HEK293 (cell line): ENCODE data around the gene LRCH4.

Source experiments
- BCL6B ChIP-seq: fragments of 450-650 bp; formaldehyde crosslinking; IDR thresholded peaks from 2 replicates; pipeline ENCODE4 v1.5.1; 2017; ENCODE audit warnings: missing biosample characterization, missing genetic modification characterization
- GLI2 ChIP-seq: fragments of 450-650 bp; formaldehyde crosslinking; IDR thresholded peaks from 2 replicates; pipeline ENCODE4; 2017; ENCODE audit warnings: missing biosample characterization, missing genetic modification characterization, low read depth, borderline replicate concordance
- GLIS1 ChIP-seq: fragments of 450-650 bp; formaldehyde crosslinking; IDR thresholded peaks from 2 replicates; pipeline ENCODE4 v1.5.1; 2016; ENCODE audit warnings: missing biosample characterization, missing genetic modification characterization
- GLIS2 ChIP-seq: fragments of 450-650 bp; formaldehyde crosslinking; IDR thresholded peaks from 2 replicates; pipeline ENCODE4 v1.5.1; 2016; ENCODE audit warnings: missing biosample characterization, missing genetic modification characterization
- KLF7 ChIP-seq: fragments of 450-650 bp; formaldehyde crosslinking; IDR thresholded peaks from 2 replicates; pipeline ENCODE4 v1.5.1; 2016; ENCODE audit warnings: missing biosample characterization, missing genetic modification characterization, borderline replicate concordance
- PRDM1 ChIP-seq: fragments of 450-650 bp; formaldehyde crosslinking; IDR thresholded peaks from 2 replicates; pipeline ENCODE4; 2016; ENCODE audit warnings: missing biosample characterization, missing genetic modification characterization
- PRDM10 ChIP-seq: fragments of 450-650 bp; formaldehyde crosslinking; IDR thresholded peaks from 2 replicates; pipeline ENCODE4 v1.5.1; 2016; ENCODE audit warnings: missing biosample characterization, missing genetic modification characterization
- SP2 ChIP-seq: fragments of 450-650 bp; formaldehyde crosslinking; IDR thresholded peaks from 2 replicates; pipeline ENCODE4 v1.5.1; 2016; ENCODE audit warnings: missing biosample characterization, missing genetic modification characterization
- ZBTB10 ChIP-seq: fragments of 450-650 bp; formaldehyde crosslinking; IDR thresholded peaks from 2 replicates; pipeline ENCODE4 v1.5.1; 2016; ENCODE audit warnings: missing biosample characterization, missing genetic modification characterization
- ZBTB6 ChIP-seq: fragments of 450-650 bp; formaldehyde crosslinking; IDR thresholded peaks from 2 replicates; pipeline ENCODE4 v1.5.1; 2017; ENCODE audit warnings: missing biosample characterization, missing genetic modification characterization
- ZBTB7A ChIP-seq: fragments of 450-650 bp; formaldehyde crosslinking; IDR thresholded peaks from 2 replicates; pipeline ENCODE4 v1.5.1; 2016; ENCODE audit warnings: low read depth, missing biosample characterization, missing genetic modification characterization
- ZNF23 ChIP-seq: fragments of 450-650 bp; formaldehyde crosslinking; IDR thresholded peaks from 2 replicates; pipeline ENCODE4 v1.5.1; 2016; ENCODE audit warnings: missing biosample characterization, missing genetic modification characterization, borderline replicate concordance
- ZNF335 ChIP-seq: fragments of 450-650 bp; formaldehyde crosslinking; conservative IDR thresholded peaks from 2 replicates; pipeline ENCODE4 v1.5.1; 2016; ENCODE audit warnings: missing biosample characterization, missing genetic modification characterization
- ZNF341 ChIP-seq: fragments of 450-650 bp; formaldehyde crosslinking; IDR thresholded peaks from 2 replicates; pipeline ENCODE4; 2016; ENCODE audit warnings: low read depth, missing biosample characterization, missing genetic modification characterization
- ZNF449 ChIP-seq: fragments of 450-650 bp; formaldehyde crosslinking; IDR thresholded peaks from 2 replicates; pipeline ENCODE4 v1.5.1; 2017; ENCODE audit warnings: missing biosample characterization, mild to moderate bottlenecking, missing genetic modification characterization, moderate library complexity
- ZNF549 ChIP-seq: fragments of 450-650 bp; IDR thresholded peaks from 2 replicates; pipeline ENCODE4 v1.5.1; 2018; ENCODE audit warnings: missing biosample characterization, missing genetic modification characterization, mild to moderate bottlenecking, inconsistent platforms, moderate library complexity
- ZNF624 ChIP-seq: fragments of 450-650 bp; formaldehyde crosslinking; IDR thresholded peaks from 2 replicates; pipeline ENCODE4 v1.5.1; 2017; ENCODE audit warnings: missing biosample characterization, missing genetic modification characterization
- ZNF629 ChIP-seq: fragments of 450-650 bp; formaldehyde crosslinking; IDR thresholded peaks from 2 replicates; pipeline ENCODE4 v1.5.1; 2017; ENCODE audit warnings: missing biosample characterization, missing genetic modification characterization
- ZNF76 ChIP-seq: fragments of 450-650 bp; formaldehyde crosslinking; IDR thresholded peaks from 2 replicates; pipeline ENCODE4; 2016; ENCODE audit warnings: low read depth, missing biosample characterization, missing genetic modification characterization, borderline replicate concordance
- TF ChIP-seq, protein P1 (sequence below): fragments of 450-650 bp; formaldehyde crosslinking; optimal IDR thresholded peaks from 2 replicates; pipeline ENCODE3; 2016; ENCODE audit warnings: missing biosample characterization, mild to moderate bottlenecking, missing genetic modification characterization
- TF ChIP-seq, protein P2 (sequence below): sonication (generic); formaldehyde crosslinking; IDR thresholded peaks from 2 replicates; pipeline ENCODE4 v1.8.1; 2022; ENCODE audit warnings: mild to moderate bottlenecking, moderate library complexity, missing genetic modification reagents
- TF ChIP-seq, protein P3 (sequence below): fragments of 450-650 bp; formaldehyde crosslinking; IDR thresholded peaks from 2 replicates; pipeline ENCODE4 v1.5.1; 2016; ENCODE audit warnings: missing biosample characterization, missing genetic modification characterization, low read depth

LRCH4 gene

DNA sequence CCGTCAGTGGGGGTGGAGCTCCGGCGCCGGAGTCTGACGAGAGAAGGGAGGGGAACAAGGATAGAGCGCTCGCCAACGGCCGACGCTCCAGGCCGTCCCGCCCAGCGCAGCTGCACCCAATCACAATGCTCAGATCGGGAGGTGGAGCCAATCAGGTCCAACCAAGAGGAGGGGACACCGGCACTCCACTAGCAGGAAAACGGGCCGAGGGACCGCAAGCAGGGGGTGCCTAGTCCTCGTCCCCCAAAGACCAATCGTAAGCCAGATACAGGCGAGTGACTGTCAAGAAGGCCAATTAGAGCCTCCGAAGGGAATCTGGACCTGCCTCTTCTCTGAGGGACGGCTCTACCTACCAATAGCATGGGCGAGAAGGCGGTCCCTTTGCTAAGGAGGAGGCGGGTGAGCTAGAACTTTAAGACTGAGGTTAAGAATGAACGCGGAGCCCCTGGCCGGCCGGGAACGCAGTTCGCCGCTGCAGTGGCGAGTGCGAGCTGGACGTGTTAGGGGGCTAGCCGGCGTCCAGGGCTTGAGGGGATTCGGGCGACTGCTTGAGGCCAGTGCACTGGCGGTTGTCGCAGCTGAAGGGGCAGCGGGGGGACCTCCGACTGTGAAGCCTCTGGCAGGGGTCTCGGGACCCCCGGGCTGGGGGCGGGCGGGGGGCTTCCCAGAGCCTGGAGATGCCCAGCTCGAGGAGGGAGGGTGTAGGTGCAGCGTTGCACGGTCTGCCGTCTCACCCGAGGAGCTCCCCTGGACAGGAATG lies 517 bp upstream of the LRCH4 start, which contains the start of gene FBXO24 (continued):
- TF ChIP-seq, protein P1, sequence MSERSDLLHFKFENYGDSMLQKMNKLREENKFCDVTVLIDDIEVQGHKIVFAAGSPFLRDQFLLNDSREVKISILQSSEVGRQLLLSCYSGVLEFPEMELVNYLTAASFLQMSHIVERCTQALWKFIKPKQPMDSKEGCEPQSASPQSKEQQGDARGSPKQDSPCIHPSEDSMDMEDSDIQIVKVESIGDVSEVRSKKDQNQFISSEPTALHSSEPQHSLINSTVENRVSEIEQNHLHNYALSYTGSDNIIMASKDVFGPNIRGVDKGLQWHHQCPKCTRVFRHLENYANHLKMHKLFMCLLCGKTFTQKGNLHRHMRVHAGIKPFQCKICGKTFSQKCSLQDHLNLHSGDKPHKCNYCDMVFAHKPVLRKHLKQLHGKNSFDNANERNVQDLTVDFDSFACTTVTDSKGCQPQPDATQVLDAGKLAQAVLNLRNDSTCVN (tag by site-specific recombination), result peak; percentile 45
- TF ChIP-seq ZNF76 (tag by site-specific recombination) (no peak; the same call in 1 of the 2 replicates), SP2 (tag by site-specific recombination) (peak; percentile 99), GLI2 (tag by site-specific recombination) (no peak), ZNF335 (0 out of 2 replicates have a peak, but pooled peaks have one; percentile 11), ZNF23 (tag by site-specific recombination) (no peak), ZNF549 (tag by site-specific recombination) (no peak), ZBTB7A (tag by site-specific recombination) (peak; percentile 88; the same call in 1 of the 2 replicates), BCL6B (tag by site-specific recombination) (no peak), ZNF341 (tag by site-specific recombination) (peak; percentile 67; the same call in 1 of the 2 replicates), GLIS2 (tag by site-specific recombination) (peak; percentile 99), PRDM1 (tag by site-specific recombination) (no peak), ZNF449 (no peak), ZBTB6 (tag by site-specific recombination) (no peak; the same call in 1 of the 2 replicates), ZBTB10 (tag by site-specific recombination) (peak; percentile 50; the same call in 1 of the 2 replicates), GLIS1 (tag by site-specific recombination) (peak; percentile 79), ZNF629 (tag by site-specific recombination) (0 out of 2 replicates have a peak, but pooled peaks have one; percentile 41), ZNF624 (tag by site-specific recombination) (no peak), KLF7 (tag by site-specific recombination) (no peak), PRDM10 (tag by site-specific recombination) (peak; percentile 99)
- TF ChIP-seq, protein P2, sequence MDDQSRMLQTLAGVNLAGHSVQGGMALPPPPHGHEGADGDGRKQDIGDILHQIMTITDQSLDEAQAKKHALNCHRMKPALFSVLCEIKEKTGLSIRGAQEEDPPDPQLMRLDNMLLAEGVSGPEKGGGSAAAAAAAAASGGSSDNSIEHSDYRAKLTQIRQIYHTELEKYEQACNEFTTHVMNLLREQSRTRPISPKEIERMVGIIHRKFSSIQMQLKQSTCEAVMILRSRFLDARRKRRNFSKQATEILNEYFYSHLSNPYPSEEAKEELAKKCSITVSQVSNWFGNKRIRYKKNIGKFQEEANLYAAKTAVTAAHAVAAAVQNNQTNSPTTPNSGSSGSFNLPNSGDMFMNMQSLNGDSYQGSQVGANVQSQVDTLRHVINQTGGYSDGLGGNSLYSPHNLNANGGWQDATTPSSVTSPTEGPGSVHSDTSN, result peak; percentile 99
- TF ChIP-seq, protein P3, sequence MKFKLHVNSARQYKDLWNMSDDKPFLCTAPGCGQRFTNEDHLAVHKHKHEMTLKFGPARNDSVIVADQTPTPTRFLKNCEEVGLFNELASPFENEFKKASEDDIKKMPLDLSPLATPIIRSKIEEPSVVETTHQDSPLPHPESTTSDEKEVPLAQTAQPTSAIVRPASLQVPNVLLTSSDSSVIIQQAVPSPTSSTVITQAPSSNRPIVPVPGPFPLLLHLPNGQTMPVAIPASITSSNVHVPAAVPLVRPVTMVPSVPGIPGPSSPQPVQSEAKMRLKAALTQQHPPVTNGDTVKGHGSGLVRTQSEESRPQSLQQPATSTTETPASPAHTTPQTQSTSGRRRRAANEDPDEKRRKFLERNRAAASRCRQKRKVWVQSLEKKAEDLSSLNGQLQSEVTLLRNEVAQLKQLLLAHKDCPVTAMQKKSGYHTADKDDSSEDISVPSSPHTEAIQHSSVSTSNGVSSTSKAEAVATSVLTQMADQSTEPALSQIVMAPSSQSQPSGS, result no peak
